Lung (tissue), 12 donors: ENCODE data around the gene SCAPER. TPM values are rescaled to one million over a fixed set of nuclear protein-coding genes. Genes with fewer than 3 reads are reported as not detected.

Source experiments
- ATAC-seq: fragments of 200-7000 bp; cut with Tn5 transposase; one replicate; pipeline ENCODE4 v1.9.1; 2020; ENCODE audit warnings: moderate number of reproducible peaks; ENCODE audit not compliant: insufficient read depth, low FRiP score
- DNase-seq, 3 donors: peaks; one replicate each; pipeline ENCODE4 v3.0.0-alpha.2; 2013 to 2017
- H3K27ac ChIP-seq, 2 donors: one replicate each; pipeline ENCODE4 v1.5.1; 2013; ENCODE audit warnings: mild to moderate bottlenecking in 2 of 2, moderate library complexity in 2 of 2, control low read depth in 1 of 2, inconsistent platforms in 1 of 2, low read depth in 1 of 2, low read length in 1 of 2
- H3K27me3 ChIP-seq, 3 donors: one replicate each; pipeline ENCODE4 v1.5.1; 2013; ENCODE audit warnings: low read length in 2 of 3; ENCODE audit not compliant: control insufficient read depth in 3 of 3, insufficient read depth in 3 of 3
- H3K36me3 ChIP-seq, 4 donors: one replicate each; pipeline ENCODE4 v1.5.1; 2013; ENCODE audit warnings: low read length in 4 of 4, mild to moderate bottlenecking in 1 of 4, moderate library complexity in 1 of 4; ENCODE audit not compliant: control insufficient read depth in 4 of 4, insufficient read depth in 4 of 4
- H3K4me1 ChIP-seq, 5 donors: one replicate each; pipeline ENCODE4 v1.5.1; 2013; ENCODE audit warnings: low read length in 5 of 5, mild to moderate bottlenecking in 2 of 5, moderate library complexity in 1 of 5; ENCODE audit not compliant: control insufficient read depth in 5 of 5, insufficient read depth in 5 of 5
- H3K4me3 ChIP-seq: one replicate; pipeline ENCODE4 v1.5.1; 2013; ENCODE audit warnings: mild to moderate bottlenecking, control low read depth, moderate library complexity
- H3K9ac ChIP-seq, 2 donors: one replicate each; pipeline ENCODE4 v1.5.1; 2013; ENCODE audit warnings: low read length in 2 of 2, control low read depth in 1 of 2; ENCODE audit not compliant: insufficient read depth in 1 of 2
- H3K9me3 ChIP-seq, 4 donors: one replicate each; pipeline ENCODE4 v1.5.1; 2013; ENCODE audit warnings: low read length in 3 of 4, mild to moderate bottlenecking in 1 of 4, moderate library complexity in 1 of 4; ENCODE audit not compliant: control insufficient read depth in 4 of 4, insufficient read depth in 3 of 4
- CTCF ChIP-seq: IDR thresholded peaks from 2 replicates; pipeline ENCODE4 v1.5.1; 2012; ENCODE audit warnings: mild to moderate bottlenecking; ENCODE audit errors: control extremely low read depth, extremely low read depth
- WGBS, 2 donors: extraction: QIAGEN DNeasy Blood & Tissue Kit; methylation state at CpG; one replicate each; pipeline ENCODE4 v1.1.7; 2013; 5-methylcytosine and 5-hydroxymethylcytosine counted together
- polyA plus RNA-seq, 2 donors: library from polyadenylated mRNA; stranded (reverse); fragments of 200-250 nt; gene quantifications; one replicate each; pipeline ENCODE4 v1.2.1, GENCODE V29; 2013
- total RNA-seq, 2 donors: library from RNA; depleted of rRNA in 1 of 2; stranded (reverse); fragments of >200 nt in 1 of 2; gene quantifications; one replicate each; pipeline ENCODE4 v1.2.1, GENCODE V29; 2014 to 2021
- donor health status: control.
- donor health status: control.
- donor health status: Bipolar disorder and iron deficiency.
- donor health status: healthy.
- donor health status: DM: yes; HTN: yes; CAD: no.

Gene SCAPER
- total and polyA plus RNA-seq, 4 donors: 3.9 to 40.2 (median 19.5) TPM

DNA sequence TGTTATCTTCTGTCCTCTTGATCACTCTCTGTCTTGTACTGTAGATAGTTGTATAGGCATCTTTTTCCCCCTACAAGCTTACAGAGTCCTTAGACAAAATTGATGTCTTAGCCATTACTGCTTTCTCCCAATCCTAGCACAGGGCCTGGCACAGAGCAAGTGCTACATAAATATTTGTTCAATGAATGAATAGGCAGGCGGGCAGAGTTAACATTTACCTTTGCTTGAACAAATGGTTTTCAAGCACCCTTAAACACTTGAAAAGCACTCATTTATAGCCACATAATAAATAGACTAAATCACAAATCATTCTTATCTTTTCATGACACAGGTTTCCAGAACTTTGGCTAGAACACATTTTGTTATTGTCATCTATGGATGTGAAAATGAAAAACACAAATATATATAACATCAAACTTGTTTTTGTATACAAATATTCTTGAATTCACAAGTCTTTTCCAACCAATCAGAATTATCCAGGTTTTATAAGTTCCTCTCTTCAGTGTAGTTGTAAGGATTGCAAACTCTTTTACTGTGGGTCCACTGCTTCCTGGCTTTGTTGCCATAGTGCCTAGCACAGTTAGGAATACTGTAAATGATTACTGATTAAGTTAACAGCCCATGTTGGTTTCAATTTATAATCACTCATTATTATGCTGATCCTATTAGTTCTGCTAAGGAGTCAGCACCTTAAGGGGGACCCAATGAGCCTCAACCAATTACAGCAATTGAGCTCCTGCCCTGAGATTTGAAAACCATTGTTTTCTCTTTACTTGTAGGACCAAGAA lies 506.6 kb downstream of the SCAPER start:
- ATAC-seq (peak; percentile 77), DNase-seq (peak; percentile 26 to 85 (median 68))
- Histone ChIP-seq H3K27ac (no peak overlapping the region), H3K36me3 (peaks cover 0 to 8% (median 3%) of the 10 kb centered on the region in 4 donors), H3K9ac (no peak overlapping the region), H3K27me3 (no peaks in the 10 kb centered on the region), H3K4me3 (no peak overlapping the region), H3K9me3 (no peaks in the 10 kb centered on the region), H3K4me1 (no peaks in the 10 kb centered on the region)
- no peak for TF ChIP-seq CTCF
- 73 to 90% methylated on average over 1 of the region's 1 CpG for WGBS, 2 donors

GRCh38 chr15:76393614-76394013 lies 511.5 kb downstream of the SCAPER start:
- 72 to 92% methylated on average over 1 of the region's 1 CpG for WGBS, 2 donors
- Histone ChIP-seq H3K4me3 (no peak overlapping the region), H3K27me3 (no peaks in the 10 kb centered on the region), H3K27ac (no peak overlapping the region), H3K9me3 (no peaks in the 10 kb centered on the region), H3K4me1 (peaks cover 0 to 2% (median 0%) of the 10 kb centered on the region in 5 donors), H3K9ac (no peak overlapping the region), H3K36me3 (no peaks in the 10 kb centered on the region)
- peak; percentile 14 to 30 (median 14) for DNase-seq
- no peak for ATAC-seq
- TF ChIP-seq CTCF: no peak

- peak in 1 of 3 donors; percentile 27 for DNase-seq
- Histone ChIP-seq H3K9ac (no peak overlapping the region), H3K36me3 (no peaks in the 10 kb centered on the region), H3K4me3 (no peak overlapping the region), H3K27me3 (no peaks in the 10 kb centered on the region), H3K4me1 (peaks cover 0 to 2% (median 0%) of the 10 kb centered on the region in 5 donors), H3K9me3 (no peaks in the 10 kb centered on the region), H3K27ac (no peak overlapping the region)
- no peak for ATAC-seq
- no peak for TF ChIP-seq CTCF
Observed at GRCh38 chr15:76391847-76392246, 513.3 kb downstream of the SCAPER start.
